ELR (cell line): Measurements from ENCODE around the gene GMDS.

ENCODE experiments used
- DNase-seq: peaks from one replicate; pipeline ENCODE4 v3.0.0-alpha.2; 2015; ENCODE audit warnings: low read depth

The GMDS gene

GRCh38 chr6:1624058-1624850 is 621.2 kb downstream of the GMDS start:
- DNase-seq: no peak

DNA sequence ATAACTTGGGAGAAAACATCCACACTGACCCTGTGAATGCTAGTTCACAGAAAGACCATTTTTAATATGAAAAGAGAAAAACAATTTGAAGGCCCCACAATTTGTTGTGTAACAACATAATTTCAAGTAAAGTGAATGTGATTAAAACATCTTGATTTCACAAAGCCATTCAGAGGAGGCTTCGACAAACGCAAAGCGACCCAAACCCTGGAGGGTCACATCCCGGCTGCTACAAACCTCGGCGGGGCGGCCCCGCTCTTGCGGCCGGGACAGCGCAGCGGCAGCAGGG is 621.7 kb downstream of the GMDS start:
- DNase-seq: no peak

DNA sequence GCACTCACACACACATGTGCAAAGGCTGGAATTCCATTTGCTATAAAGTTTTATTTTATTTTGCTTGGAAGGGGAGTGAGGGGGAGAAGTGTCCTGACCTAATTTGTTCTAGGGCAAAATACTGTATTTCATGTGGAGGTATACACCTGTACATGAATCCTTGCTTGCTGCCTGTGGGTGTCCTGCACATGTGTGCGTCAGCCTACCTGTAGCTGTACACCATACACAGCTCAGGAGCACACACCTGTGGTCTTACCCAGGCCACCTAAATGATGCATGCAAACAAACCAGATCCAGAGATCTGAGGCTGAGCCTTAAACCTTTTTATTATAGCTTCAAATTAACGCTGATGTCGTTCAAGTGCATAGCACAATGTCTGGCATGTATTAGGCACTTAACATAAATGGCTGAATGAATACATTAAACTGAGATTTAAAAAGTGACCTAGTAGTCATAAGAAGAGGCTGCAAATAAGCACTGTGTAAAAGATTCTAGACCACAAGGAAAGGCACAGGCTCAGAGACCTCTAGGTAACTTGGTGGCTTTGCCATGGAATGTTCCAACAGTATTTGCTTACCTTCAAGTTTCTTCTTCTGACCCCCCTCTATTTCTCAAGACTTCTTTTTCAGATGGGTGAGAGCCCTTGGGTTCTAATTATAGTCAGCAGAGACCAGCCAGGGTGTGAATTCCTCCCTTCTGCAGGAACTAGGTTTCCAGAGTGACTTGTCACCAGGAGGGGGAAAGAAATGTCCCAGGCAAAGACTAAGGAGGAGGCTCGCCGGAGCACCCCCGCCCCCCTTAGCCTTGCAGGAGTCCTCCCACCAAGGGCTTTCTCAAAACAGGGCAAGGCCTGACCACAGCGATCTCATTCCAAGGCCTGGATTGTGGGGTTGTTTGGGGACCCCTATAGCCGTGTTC is 622.3 kb downstream of the GMDS start:
- no peak for DNase-seq

GRCh38 chr6:1622220-1622850 is 623.1 kb downstream of the GMDS start:
- no peak for DNase-seq

- DNase-seq: no peak
Observed at GRCh38 chr6:1621070-1621701, 624.2 kb downstream of the GMDS start.

DNA sequence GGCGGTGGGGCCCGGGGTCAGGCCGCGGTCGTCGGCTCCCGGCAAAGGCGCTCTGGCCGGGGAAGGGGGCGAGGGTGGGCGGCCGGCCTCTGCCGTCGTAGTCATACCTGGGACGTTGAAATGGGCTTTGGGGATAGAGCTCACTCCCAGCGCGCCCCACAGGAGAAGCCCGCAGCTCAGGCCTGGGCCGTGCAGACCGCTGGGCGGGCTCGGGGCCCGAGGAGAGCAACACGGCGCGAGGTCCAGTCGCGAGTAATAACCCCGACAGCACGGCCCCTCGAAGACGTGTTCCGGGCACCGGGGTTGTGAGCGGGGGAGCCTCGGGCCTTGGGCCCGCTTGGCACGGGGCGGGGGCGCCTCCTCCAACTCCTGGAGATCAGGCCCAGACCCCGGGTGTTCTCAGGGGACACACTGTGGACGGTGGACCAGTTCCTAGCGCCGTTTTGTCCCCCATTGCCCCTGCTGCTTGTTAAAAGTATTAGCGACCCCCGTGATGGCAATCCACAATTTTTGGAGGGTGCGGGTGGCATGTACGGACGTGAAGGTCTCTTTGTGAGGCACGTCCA is 624.8 kb downstream of the GMDS start:
- DNase-seq: no peak

DNA sequence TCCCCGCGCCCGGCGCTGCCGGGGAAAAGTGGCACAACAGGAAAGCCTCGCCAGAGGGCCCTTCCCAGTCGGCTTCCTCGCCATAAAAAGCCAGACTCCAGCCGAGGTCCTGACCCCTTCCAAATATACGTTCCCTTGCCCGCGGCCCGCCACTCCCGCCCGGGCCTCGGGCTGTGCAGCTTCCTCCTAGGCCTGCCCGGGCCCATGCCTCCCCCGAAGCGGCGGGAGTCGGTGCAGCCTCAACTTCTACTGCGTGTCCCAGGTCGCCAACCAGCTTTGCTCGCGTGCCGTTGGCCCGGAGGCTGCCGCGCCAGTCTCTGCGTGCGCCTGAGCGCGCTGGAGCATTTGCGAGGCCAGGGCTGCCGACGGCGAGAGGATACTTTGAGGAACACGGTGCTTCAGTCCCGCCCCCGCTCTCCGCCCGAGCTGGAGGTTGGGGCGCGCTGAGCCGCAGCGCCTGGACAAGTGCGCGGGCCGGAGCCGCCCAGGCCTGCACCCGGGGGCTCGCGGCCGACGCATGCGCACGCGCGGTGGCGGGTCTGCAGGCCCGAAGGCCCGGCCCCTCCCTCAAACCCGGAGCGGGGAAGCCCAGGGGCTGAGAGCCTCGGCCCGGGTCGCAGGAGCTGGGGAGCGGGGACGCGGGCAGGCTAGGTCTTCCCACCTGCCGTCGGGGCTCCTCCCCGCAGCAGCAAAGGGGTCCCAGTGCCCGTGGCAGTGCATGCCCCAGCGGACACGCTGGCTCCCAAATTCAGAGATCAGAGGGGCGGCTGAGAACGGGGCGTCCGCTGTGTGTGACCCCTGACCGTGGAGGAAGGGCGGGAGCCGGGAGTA is 625.5 kb downstream of the GMDS start:
- no peak for DNase-seq

- no peak for DNase-seq
Observed at GRCh38 chr6:1619098-1619672, 626.2 kb downstream of the GMDS start.

GRCh38 chr6:1618311-1619097 is 626.9 kb downstream of the GMDS start:
- DNase-seq: no peak

DNA sequence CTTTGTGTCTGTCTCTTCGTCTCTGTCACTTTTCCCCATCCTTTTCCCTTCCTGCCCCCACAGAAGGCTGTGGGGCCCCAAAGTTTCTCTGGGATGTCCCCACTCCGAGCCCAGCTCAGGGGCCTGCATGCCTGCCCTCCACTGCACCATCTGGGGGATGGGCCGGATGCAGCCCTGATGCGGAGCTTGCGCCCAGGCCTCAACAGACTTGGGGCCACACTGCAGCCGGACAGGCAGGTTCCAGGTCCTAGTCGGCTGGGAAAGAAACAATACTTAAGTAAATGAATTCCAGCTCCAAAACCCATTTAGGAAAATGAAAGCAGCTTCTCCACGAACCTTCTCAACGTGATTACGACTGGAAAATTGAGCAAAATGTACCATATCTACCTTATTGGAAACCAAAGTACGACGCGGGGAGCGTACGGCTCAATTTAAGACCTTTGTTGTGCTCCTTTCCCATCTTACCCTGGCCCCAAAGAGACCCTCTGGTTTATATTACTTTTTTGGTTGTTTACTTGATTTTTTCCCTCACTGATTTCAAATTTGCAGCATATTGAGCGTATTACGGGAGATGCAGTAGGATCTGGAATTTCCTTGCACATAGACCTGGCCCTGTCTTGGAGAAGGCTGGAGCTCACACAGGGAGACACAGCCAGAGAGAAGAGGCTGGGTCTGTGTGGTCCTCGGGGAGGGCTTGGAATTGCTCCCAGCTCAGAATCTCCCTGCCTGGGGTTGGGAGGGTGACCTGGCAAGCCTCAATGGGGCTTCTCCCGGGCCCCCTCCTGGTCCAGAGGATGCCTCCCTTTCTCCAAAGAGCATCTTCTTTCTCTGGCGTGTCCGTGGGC is 627.7 kb downstream of the GMDS start:
- DNase-seq: no peak

GRCh38 chr6:1616701-1617463 is 628.5 kb downstream of the GMDS start:
- no peak for DNase-seq

DNA sequence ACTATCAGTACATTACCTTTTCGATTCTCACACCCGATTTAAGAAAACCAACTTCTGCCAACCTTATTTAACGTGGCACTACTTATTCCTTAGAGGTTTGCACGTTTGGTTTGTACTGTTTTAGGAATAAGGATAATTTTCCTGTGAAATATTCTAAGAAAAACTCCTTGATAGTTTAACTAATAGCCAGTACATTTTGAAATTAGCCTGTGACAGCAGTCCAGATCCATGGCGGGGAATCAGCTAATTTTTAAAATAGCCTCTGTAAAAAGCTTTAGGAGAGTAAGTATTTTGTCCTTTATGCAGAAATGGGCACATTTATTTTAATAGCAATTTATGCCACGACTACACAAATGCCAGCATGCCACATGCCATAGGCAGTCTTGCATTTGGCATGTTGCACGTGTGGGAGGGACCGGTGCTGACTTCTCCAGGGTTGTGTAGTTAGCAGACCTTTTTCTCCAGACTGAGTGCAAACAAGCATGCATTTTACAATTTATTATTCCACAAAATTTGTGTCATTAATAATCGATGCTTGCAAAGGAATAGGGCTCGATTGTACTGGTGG is 629.5 kb downstream of the GMDS start:
- no peak for DNase-seq

DNA sequence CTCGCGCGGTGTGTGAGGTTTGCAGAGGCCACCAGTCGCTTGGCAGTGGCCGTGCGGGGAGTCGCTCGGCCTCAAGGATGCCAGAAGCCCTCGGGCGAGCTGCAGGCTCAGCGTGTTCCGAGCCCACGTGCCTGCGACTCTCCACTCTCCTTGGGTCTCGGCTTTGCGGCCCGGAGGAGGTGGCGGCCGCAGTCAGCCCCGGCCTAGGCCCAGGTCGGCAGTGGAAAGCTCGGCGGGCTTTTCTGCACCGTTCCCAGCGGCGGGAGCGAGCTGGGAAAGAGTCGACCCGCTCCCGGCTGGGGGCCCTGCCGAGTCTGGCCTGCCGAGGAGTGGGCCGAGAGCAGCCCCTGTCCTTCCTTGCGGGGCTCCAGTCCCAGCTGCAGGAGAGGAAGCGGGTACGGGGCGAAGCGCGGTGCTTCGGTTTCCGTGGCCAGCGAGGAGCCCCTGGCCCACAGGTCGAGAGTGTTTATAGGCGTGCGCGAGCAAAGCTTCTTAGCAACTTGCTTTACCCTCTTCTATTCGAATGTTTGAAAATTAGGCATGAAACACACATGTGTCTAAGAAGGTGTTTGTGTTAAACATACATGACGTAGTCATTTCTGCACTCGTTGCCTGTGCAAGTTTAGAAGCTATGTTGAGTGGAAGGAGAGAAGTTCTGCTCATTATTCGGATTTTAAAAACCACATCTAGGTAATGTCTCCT is 630.1 kb downstream of the GMDS start:
- DNase-seq: no peak

- DNase-seq: no peak
Observed at GRCh38 chr6:1614448-1615150, 630.8 kb downstream of the GMDS start.

DNA sequence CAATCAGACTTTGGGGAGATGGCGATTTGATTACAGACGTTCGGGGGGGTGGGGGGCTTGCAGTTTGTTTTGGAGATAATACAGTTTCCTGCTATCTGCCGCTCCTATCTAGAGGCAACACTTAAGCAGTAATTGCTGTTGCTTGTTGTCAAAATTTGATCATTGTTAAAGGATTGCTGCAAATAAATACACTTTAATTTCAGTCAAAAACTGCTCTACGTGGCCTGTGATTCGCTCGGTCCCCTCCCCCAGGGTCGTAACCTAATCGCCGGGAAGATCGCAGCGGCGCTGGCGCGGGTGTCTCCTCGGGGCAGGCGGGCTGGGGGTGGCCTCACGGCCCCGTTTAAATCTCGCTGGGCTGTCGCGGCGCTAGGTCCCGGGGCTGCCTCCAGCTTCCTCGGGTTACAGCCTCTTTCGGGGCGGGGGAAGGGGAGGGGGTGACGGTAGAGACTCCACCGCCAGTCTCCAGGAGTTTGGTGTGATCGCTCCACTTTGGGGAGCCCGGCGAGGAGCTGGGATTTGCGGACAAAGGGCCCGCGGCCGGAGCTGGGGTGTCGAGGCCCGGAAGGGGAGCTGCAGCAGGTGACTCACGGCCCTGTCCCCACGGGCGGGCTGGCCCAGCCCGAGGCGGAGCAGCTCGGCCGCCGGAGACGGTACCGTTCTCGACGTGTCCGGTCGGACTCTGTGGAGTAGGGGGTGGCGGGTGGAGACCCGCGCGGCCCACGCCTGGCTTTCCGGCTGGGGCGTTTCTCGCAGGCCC is 631.5 kb downstream of the GMDS start:
- DNase-seq: peak; percentile 54

DNA sequence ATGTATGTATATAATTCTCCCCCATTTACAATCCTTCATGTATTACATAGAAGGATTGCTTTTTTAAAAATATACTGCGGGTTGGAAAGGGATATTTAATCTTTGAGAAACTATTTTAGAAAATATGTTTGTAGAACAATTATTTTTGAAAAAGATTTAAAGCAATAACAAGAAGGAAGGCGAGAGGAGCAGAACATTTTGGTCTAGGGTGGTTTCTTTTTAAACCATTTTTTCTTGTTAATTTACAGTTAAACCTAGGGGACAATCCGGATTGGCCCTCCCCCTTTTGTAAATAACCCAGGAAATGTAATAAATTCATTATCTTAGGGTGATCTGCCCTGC is 632.1 kb downstream of the GMDS start:
- no peak for DNase-seq
